Measurements from ENCODE around the gene TRAPPC10.

Gene TRAPPC10

GRCh38 chr21:44005071-44005470 is 7.0 kb upstream of the TRAPPC10 start:
- DNase-seq, result no peak

GRCh38 chr21:44005593-44005992 is 6.5 kb upstream of the TRAPPC10 start:
- DNase-seq, result no peak

- DNase-seq, result no peak
Measured at GRCh38 chr21:44006017-44006619, 6.0 kb upstream of the TRAPPC10 start.

GRCh38 chr21:44006656-44007055 is 5.5 kb upstream of the TRAPPC10 start:
- DNase-seq, result no peak

- DNase-seq, result no peak
Measured at GRCh38 chr21:44010429-44010828, 1.7 kb upstream of the TRAPPC10 start.

- no peak for DNase-seq
Measured at GRCh38 chr21:44011123-44011522, 986 bp upstream of the TRAPPC10 start.

- peak; percentile 66 for DNase-seq
Measured at GRCh38 chr21:44012474-44013379, 618 bp downstream of the TRAPPC10 start.

- no peak for DNase-seq
Measured at GRCh38 chr21:44013380-44014088, 1.4 kb downstream of the TRAPPC10 start.

- DNase-seq, result no peak
Measured at GRCh38 chr21:44017601-44018000, 5.5 kb downstream of the TRAPPC10 start.

GRCh38 chr21:44018127-44018526 is 6.0 kb downstream of the TRAPPC10 start:
- no peak for DNase-seq

GRCh38 chr21:44018813-44019567 is 6.9 kb downstream of the TRAPPC10 start:
- DNase-seq, result no peak

GRCh38 chr21:44019568-44019958 is 7.5 kb downstream of the TRAPPC10 start:
- no peak for DNase-seq

- no peak for DNase-seq
Measured at GRCh38 chr21:44020551-44020950, 8.4 kb downstream of the TRAPPC10 start.

GRCh38 chr21:44021064-44021463 is 9.0 kb downstream of the TRAPPC10 start:
- no peak for DNase-seq

GRCh38 chr21:44024257-44024656 is 12.1 kb downstream of the TRAPPC10 start:
- no peak for DNase-seq

- no peak for DNase-seq
Measured at GRCh38 chr21:44024887-44025353, 12.8 kb downstream of the TRAPPC10 start.

- no peak for DNase-seq
Measured at GRCh38 chr21:44027607-44028286, 15.6 kb downstream of the TRAPPC10 start.

- DNase-seq, result no peak
Measured at GRCh38 chr21:44028287-44028659, 16.2 kb downstream of the TRAPPC10 start.

GRCh38 chr21:44029460-44030087 is 17.5 kb downstream of the TRAPPC10 start:
- no peak for DNase-seq

GRCh38 chr21:44035244-44035643 is 23.1 kb downstream of the TRAPPC10 start:
- DNase-seq, result no peak

GRCh38 chr21:44038063-44038462 is 26.0 kb downstream of the TRAPPC10 start:
- DNase-seq, result no peak

GRCh38 chr21:44039828-44040227 is 27.7 kb downstream of the TRAPPC10 start:
- DNase-seq, result no peak

Measured in NCI-H2171 (cell line).